ENCODE measurements around the gene NAGS.

Gene NAGS

GRCh38 chr17:43998552-43998951, 5.9 kb upstream of the NAGS start:
- peaks cover 5 to 6% of the 10 kb centered on the region in 2 donors for H3K4me1 ChIP-seq (ENCODE audit: control insufficient read depth in 1 of 2, insufficient read depth in 2 of 2, low read length in 2 of 2)
- H3K9ac ChIP-seq (ENCODE audit: low read depth in 1 of 2, low read length in 2 of 2) = no peak overlapping the region
- H3K4me3 ChIP-seq (ENCODE audit: low read depth in 1 of 2, low read length in 2 of 2) = no peak overlapping the region
- peaks cover 18 to 20% of the 10 kb centered on the region in 2 donors for H3K27me3 ChIP-seq (ENCODE audit: control insufficient read depth in 1 of 2, insufficient read depth in 2 of 2, low read length in 2 of 2)
- H3K9me3 ChIP-seq (ENCODE audit: control insufficient read depth in 1 of 2, low read length in 2 of 2) = no peaks in the 10 kb centered on the region
- no peaks in the 10 kb centered on the region for H3K36me3 ChIP-seq (ENCODE audit: control insufficient read depth in 1 of 2, insufficient read depth in 2 of 2, low read length in 2 of 2)
- H3K27ac ChIP-seq (ENCODE audit: low read depth, low read length) = no peak overlapping the region

GRCh38 chr17:43999024-43999423, 5.4 kb upstream of the NAGS start:
- H3K27me3 ChIP-seq (ENCODE audit: control insufficient read depth in 1 of 2, insufficient read depth in 2 of 2, low read length in 2 of 2) = peaks cover 17 to 18% of the 10 kb centered on the region in 2 donors
- peaks cover 5 to 6% of the 10 kb centered on the region in 2 donors for H3K4me1 ChIP-seq (ENCODE audit: control insufficient read depth in 1 of 2, insufficient read depth in 2 of 2, low read length in 2 of 2)
- H3K9ac ChIP-seq (ENCODE audit: low read depth in 1 of 2, low read length in 2 of 2) = no peak overlapping the region
- H3K9me3 ChIP-seq (ENCODE audit: control insufficient read depth in 1 of 2, low read length in 2 of 2) = no peaks in the 10 kb centered on the region
- no peak overlapping the region for H3K4me3 ChIP-seq (ENCODE audit: low read depth in 1 of 2, low read length in 2 of 2)
- no peaks in the 10 kb centered on the region for H3K36me3 ChIP-seq (ENCODE audit: control insufficient read depth in 1 of 2, insufficient read depth in 2 of 2, low read length in 2 of 2)
- H3K27ac ChIP-seq (ENCODE audit: low read depth, low read length) = no peak overlapping the region

GRCh38 chr17:44000141-44000860, 4.1 kb upstream of the NAGS start:
- Histone ChIP-seq H3K4me3 (ENCODE audit: low read depth in 1 of 2, low read length in 2 of 2) (no peak overlapping the region), H3K27ac (ENCODE audit: low read depth, low read length) (no peak overlapping the region), H3K9ac (ENCODE audit: low read depth in 1 of 2, low read length in 2 of 2) (no peak overlapping the region), H3K4me1 (ENCODE audit: control insufficient read depth in 1 of 2, insufficient read depth in 2 of 2, low read length in 2 of 2) (peaks cover 0 to 2% of the 10 kb centered on the region in 2 donors), H3K9me3 (ENCODE audit: control insufficient read depth in 1 of 2, low read length in 2 of 2) (no peaks in the 10 kb centered on the region), H3K27me3 (ENCODE audit: control insufficient read depth in 1 of 2, insufficient read depth in 2 of 2, low read length in 2 of 2) (peaks cover 4 to 7% of the 10 kb centered on the region in 2 donors), H3K36me3 (ENCODE audit: control insufficient read depth in 1 of 2, insufficient read depth in 2 of 2, low read length in 2 of 2) (no peaks in the 10 kb centered on the region)

- no peaks in the 10 kb centered on the region for H3K9me3 ChIP-seq (ENCODE audit: control insufficient read depth in 1 of 2, low read length in 2 of 2)
- H3K27me3 ChIP-seq (ENCODE audit: control insufficient read depth in 1 of 2, insufficient read depth in 2 of 2, low read length in 2 of 2) = peaks cover 3 to 7% of the 10 kb centered on the region in 2 donors
- no peaks in the 10 kb centered on the region for H3K36me3 ChIP-seq (ENCODE audit: control insufficient read depth in 1 of 2, insufficient read depth in 2 of 2, low read length in 2 of 2)
- no peak overlapping the region for H3K9ac ChIP-seq (ENCODE audit: low read depth in 1 of 2, low read length in 2 of 2)
- no peak overlapping the region for H3K27ac ChIP-seq (ENCODE audit: low read depth, low read length)
- peaks cover 0 to 6% of the 10 kb centered on the region in 2 donors for H3K4me1 ChIP-seq (ENCODE audit: control insufficient read depth in 1 of 2, insufficient read depth in 2 of 2, low read length in 2 of 2)
- no peak overlapping the region for H3K4me3 ChIP-seq (ENCODE audit: low read depth in 1 of 2, low read length in 2 of 2)
Measured at GRCh38 chr17:44000871-44001460, 3.5 kb upstream of the NAGS start.

- Histone ChIP-seq H3K36me3 (ENCODE audit: control insufficient read depth in 1 of 2, insufficient read depth in 2 of 2, low read length in 2 of 2) (no peaks in the 10 kb centered on the region), H3K27ac (ENCODE audit: low read depth, low read length) (no peak overlapping the region), H3K4me1 (ENCODE audit: control insufficient read depth in 1 of 2, insufficient read depth in 2 of 2, low read length in 2 of 2) (peaks cover 0 to 12% of the 10 kb centered on the region in 2 donors), H3K9me3 (ENCODE audit: control insufficient read depth in 1 of 2, low read length in 2 of 2) (no peaks in the 10 kb centered on the region), H3K27me3 (ENCODE audit: control insufficient read depth in 1 of 2, insufficient read depth in 2 of 2, low read length in 2 of 2) (peaks cover 0 to 4% of the 10 kb centered on the region in 2 donors), H3K9ac (ENCODE audit: low read depth in 1 of 2, low read length in 2 of 2) (no peak overlapping the region), H3K4me3 (ENCODE audit: low read depth in 1 of 2, low read length in 2 of 2) (no peak overlapping the region)
Measured at GRCh38 chr17:44001461-44001920, 2.9 kb upstream of the NAGS start.

GRCh38 chr17:44002141-44002848, 2.1 kb upstream of the NAGS start:
- H3K36me3 ChIP-seq (ENCODE audit: control insufficient read depth in 1 of 2, insufficient read depth in 2 of 2, low read length in 2 of 2) = no peaks in the 10 kb centered on the region
- peaks cover 0 to 4% of the 10 kb centered on the region in 2 donors for H3K27me3 ChIP-seq (ENCODE audit: control insufficient read depth in 1 of 2, insufficient read depth in 2 of 2, low read length in 2 of 2)
- no peak overlapping the region for H3K9ac ChIP-seq (ENCODE audit: low read depth in 1 of 2, low read length in 2 of 2)
- H3K4me3 ChIP-seq (ENCODE audit: low read depth in 1 of 2, low read length in 2 of 2) = no peak overlapping the region
- no peak overlapping the region for H3K27ac ChIP-seq (ENCODE audit: low read depth, low read length)
- H3K9me3 ChIP-seq (ENCODE audit: control insufficient read depth in 1 of 2, low read length in 2 of 2) = no peaks in the 10 kb centered on the region
- peaks cover 3 to 16% of the 10 kb centered on the region in 2 donors for H3K4me1 ChIP-seq (ENCODE audit: control insufficient read depth in 1 of 2, insufficient read depth in 2 of 2, low read length in 2 of 2)

GRCh38 chr17:44004761-44005526, 522 bp downstream of the NAGS start:
- Histone ChIP-seq H3K27me3 (ENCODE audit: control insufficient read depth in 1 of 2, insufficient read depth in 2 of 2, low read length in 2 of 2) (peaks cover 0 to 4% of the 10 kb centered on the region in 2 donors), H3K27ac (ENCODE audit: low read depth, low read length) (peak overlapping the region; percentile 89)

GRCh38 chr17:44005527-44006271, 1.3 kb downstream of the NAGS start:
- peak overlapping the region; percentile 89 for H3K27ac ChIP-seq (ENCODE audit: low read depth, low read length)
- H3K4me1 ChIP-seq (ENCODE audit: control insufficient read depth in 1 of 2, insufficient read depth in 2 of 2, low read length in 2 of 2) = peaks cover 13 to 24% of the 10 kb centered on the region in 2 donors
- H3K27me3 ChIP-seq (ENCODE audit: control insufficient read depth in 1 of 2, insufficient read depth in 2 of 2, low read length in 2 of 2) = peaks cover 0 to 4% of the 10 kb centered on the region in 2 donors
- peak overlapping the region; percentile 82 to 86 for H3K4me3 ChIP-seq (ENCODE audit: low read depth in 1 of 2, low read length in 2 of 2)
- H3K9ac ChIP-seq (ENCODE audit: low read depth in 1 of 2, low read length in 2 of 2) = peak overlapping the region; percentile 75 to 86
- H3K9me3 ChIP-seq (ENCODE audit: control insufficient read depth in 1 of 2, low read length in 2 of 2) = no peaks in the 10 kb centered on the region
- H3K36me3 ChIP-seq (ENCODE audit: control insufficient read depth in 1 of 2, insufficient read depth in 2 of 2, low read length in 2 of 2) = peaks cover 21 to 27% of the 10 kb centered on the region in 2 donors

More at GRCh38 chr17:44004761-44005526, 522 bp downstream of the NAGS start:
- Histone ChIP-seq H3K9ac (ENCODE audit: low read depth in 1 of 2, low read length in 2 of 2) (peak overlapping the region; percentile 75 to 86), H3K36me3 (ENCODE audit: control insufficient read depth in 1 of 2, insufficient read depth in 2 of 2, low read length in 2 of 2) (peaks cover 18 to 21% of the 10 kb centered on the region in 2 donors), H3K4me3 (ENCODE audit: low read depth in 1 of 2, low read length in 2 of 2) (peak overlapping the region; percentile 82 to 86), H3K4me1 (ENCODE audit: control insufficient read depth in 1 of 2, insufficient read depth in 2 of 2, low read length in 2 of 2) (peaks cover 13 to 24% of the 10 kb centered on the region in 2 donors), H3K9me3 (ENCODE audit: control insufficient read depth in 1 of 2, low read length in 2 of 2) (no peaks in the 10 kb centered on the region)

- Histone ChIP-seq H3K36me3 (ENCODE audit: control insufficient read depth in 1 of 2, insufficient read depth in 2 of 2, low read length in 2 of 2) (peaks cover 21 to 28% of the 10 kb centered on the region in 2 donors), H3K9ac (ENCODE audit: low read depth in 1 of 2, low read length in 2 of 2) (peak overlapping the region; percentile 75 to 86), H3K4me3 (ENCODE audit: low read depth in 1 of 2, low read length in 2 of 2) (peak overlapping the region; percentile 82 to 86), H3K27ac (ENCODE audit: low read depth, low read length) (peak overlapping the region; percentile 89), H3K4me1 (ENCODE audit: control insufficient read depth in 1 of 2, insufficient read depth in 2 of 2, low read length in 2 of 2) (peaks cover 13 to 24% of the 10 kb centered on the region in 2 donors), H3K9me3 (ENCODE audit: control insufficient read depth in 1 of 2, low read length in 2 of 2) (no peaks in the 10 kb centered on the region), H3K27me3 (ENCODE audit: control insufficient read depth in 1 of 2, insufficient read depth in 2 of 2, low read length in 2 of 2) (peaks cover 0 to 4% of the 10 kb centered on the region in 2 donors)
Measured at GRCh38 chr17:44006272-44006597, 1.8 kb downstream of the NAGS start.

Data from duodenal mucosa (tissue), 2 donors.